Cardiac muscle cell (in vitro differentiated cells and primary cell): Measurements from ENCODE around the gene TTC9C. TPM values are rescaled to one million over a fixed set of nuclear protein-coding genes. Genes with fewer than 3 reads are reported as not detected.
"Not testable (repeated sequence)": the region's sequence is repeated elsewhere in the genome, so short reads cannot be mapped to it uniquely, and the experiment has no call there.

Source experiments
- DNase-seq, 2 donors: peaks; one replicate each; pipeline versions ENCODE4 v3.0.0 to v3.0.0-alpha.2; 2010 to 2017; ENCODE audit warnings: low read depth in 1 of 2, low spot score in 1 of 2
- H3K27ac ChIP-seq: fragments of 200-600 bp; sonication (generic); 2 replicates; pipeline ENCODE4 v1.5.1; 2016
- H3K27me3 ChIP-seq: fragments of 200-600 bp; sonication (generic); 2 replicates; pipeline ENCODE4 v1.6.0; 2016; ENCODE audit warnings: control low read depth
- H3K36me3 ChIP-seq: fragments of 200-600 bp; sonication (generic); 2 replicates; pipeline ENCODE4 v1.5.1; 2016; ENCODE audit warnings: control low read depth
- H3K4me1 ChIP-seq: fragments of 200-600 bp; sonication (generic); 2 replicates; pipeline ENCODE4 v1.8.1; 2017; ENCODE audit warnings: low read depth, mild to moderate bottlenecking, mixed run types
- H3K4me3 ChIP-seq: fragments of 200-600 bp; sonication (generic); 2 replicates; pipeline ENCODE4 v1.5.1; 2016; ENCODE audit warnings: mild to moderate bottlenecking
- H3K9me3 ChIP-seq: fragments of 200-600 bp; sonication (generic); 2 replicates; pipeline ENCODE4 v1.5.1; 2017; ENCODE audit warnings: low read depth, mild to moderate bottlenecking, control low read depth
- CTCF ChIP-seq: IDR thresholded peaks from 2 replicates; pipeline ENCODE4 v1.5.1; 2012; ENCODE audit warnings: low read depth, mild to moderate bottlenecking, low read length
- polyA plus RNA-seq: library from polyadenylated mRNA; unstranded; fragments of >200 nt; fragmentation: Nextera tagmentation; extraction: Ambion mirVana; gene quantifications from 2 replicates; pipeline ENCODE4 v1.2.1, GENCODE V29; 2016
- total RNA-seq: library from RNA; depleted of rRNA; stranded (reverse); fragments of >200 nt; gene quantifications from 2 replicates; pipeline ENCODE4 v1.2.3, GENCODE V29; 2016

Gene TTC9C
- total and polyA plus RNA-seq, 2 experiments from 2014 or later, result 37.3 to 39.0 TPM

GRCh38 chr11:62726915-62727164, 1.4 kb upstream of the TTC9C start:
- Histone ChIP-seq H3K27ac (peak overlapping the region; percentile 98), H3K4me3 (peak overlapping the region; percentile 90), H3K4me1 (peaks cover 8% of the 10 kb centered on the region), H3K36me3 (peaks cover 22% of the 10 kb centered on the region), H3K27me3 (no peaks in the 10 kb centered on the region), H3K9me3 (no peaks in the 10 kb centered on the region)
- no peak for TF ChIP-seq CTCF
- no peak for DNase-seq

DNA sequence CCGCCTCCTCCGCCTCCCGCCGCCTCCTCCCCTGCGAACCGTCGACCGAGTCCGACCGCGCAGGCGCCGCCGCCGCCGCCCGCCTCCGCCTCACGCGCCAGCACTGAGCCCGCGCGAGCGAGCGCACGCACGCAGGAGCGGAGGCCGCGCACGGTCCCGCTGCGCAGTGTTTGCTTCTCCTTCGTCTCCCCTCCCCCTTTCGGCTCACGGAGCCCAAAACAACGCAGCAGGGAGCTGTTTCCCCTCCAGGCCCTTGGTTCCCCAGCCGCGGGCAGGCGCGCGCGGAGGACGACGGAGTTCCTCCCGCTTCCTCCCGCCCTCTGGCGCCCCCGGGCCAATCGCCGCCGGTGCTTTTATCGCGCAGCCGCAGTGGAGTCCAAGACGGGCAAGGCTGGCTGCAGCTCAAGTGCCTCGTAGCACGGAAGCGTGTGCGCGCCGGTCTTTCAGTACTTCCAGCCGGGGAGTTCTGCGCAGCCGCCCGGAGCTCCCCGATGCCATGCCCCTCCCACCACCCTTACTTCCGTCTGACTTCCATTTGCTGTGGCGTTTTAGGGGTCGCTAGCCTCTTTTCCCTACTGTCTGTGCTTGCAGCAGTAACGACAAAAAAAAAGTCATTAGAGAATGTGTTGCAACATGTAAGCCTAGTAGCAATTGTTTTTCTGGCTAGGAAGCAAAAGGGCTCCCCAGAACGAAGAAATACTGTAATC, 968 bp upstream of the TTC9C start, which contains the start of gene HNRNPUL2:
Gene HNRNPUL2 (minus strand): TSS at position 293 of the 707 bp plus-strand sequence. CDS start 301 bp downstream, outside the sequence.
- peak within 1 kb of the TSS; percentile 90 for H3K4me3 ChIP-seq
- peak; percentile 18 for TF ChIP-seq CTCF
- peak within 1 kb of the TSS; percentile 98 for H3K27ac ChIP-seq
- peaks cover 17% of the 10 kb centered on the region for H3K36me3 ChIP-seq
- DNase-seq, result peak; percentile 100
- no peaks in the 10 kb centered on the region for H3K9me3 ChIP-seq
- H3K4me1 ChIP-seq, result peaks cover 8% of the 10 kb centered on the region
- no peaks in the 10 kb centered on the region for H3K27me3 ChIP-seq

DNA sequence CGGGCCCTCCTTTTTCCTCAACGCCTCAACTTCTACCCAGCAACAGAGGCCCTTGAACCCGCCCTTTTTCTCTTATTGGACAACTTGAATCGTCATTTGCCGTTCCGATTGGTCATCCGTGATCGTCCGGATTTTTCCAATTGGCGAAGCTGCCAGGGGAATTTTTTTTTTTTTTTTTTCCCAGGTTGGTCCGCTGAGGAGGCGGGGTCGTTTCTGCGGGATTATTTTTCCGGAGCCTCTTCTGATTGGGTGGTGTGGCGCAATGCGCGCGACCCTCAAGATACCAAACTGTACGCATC, 465 bp upstream of the TTC9C start:
- DNase-seq, result peak; percentile 98
- Histone ChIP-seq H3K9me3 (no peaks in the 10 kb centered on the region), H3K4me1 (peaks cover 8% of the 10 kb centered on the region), H3K27ac (peak overlapping the region; percentile 98), H3K36me3 (peaks cover 12% of the 10 kb centered on the region), H3K27me3 (no peaks in the 10 kb centered on the region), H3K4me3 (peak overlapping the region; percentile 90)
- no peak for TF ChIP-seq CTCF

DNA sequence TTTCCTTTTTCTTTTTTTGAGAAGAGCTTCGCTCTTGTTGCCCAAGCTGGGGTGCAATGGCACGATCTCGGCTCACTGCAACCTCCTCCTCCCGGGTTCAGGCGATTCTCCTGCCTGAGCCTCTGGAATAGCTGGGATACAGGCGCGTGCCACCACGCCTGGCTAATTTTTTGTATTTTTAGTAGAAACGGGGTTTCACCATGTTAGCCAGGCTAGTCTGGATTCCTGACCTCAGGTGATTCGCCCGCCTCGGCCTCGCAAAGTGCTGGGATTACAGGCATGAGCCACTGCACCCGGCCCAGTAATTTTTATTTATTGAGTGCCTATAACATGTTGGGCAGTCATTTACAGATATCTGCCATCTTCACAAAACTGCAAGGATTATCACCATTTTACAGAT, 1.8 kb downstream of the TTC9C start:
- Histone ChIP-seq H3K36me3 (peaks cover 12% of the 10 kb centered on the region), H3K4me3 (peak overlapping the region; percentile 90)
- not testable (repeated sequence) for H3K27ac ChIP-seq, H3K4me1 ChIP-seq, DNase-seq, H3K9me3 ChIP-seq, H3K27me3 ChIP-seq

- Histone ChIP-seq H3K4me1 (no peaks in the 10 kb centered on the region), H3K27ac (no peak overlapping the region), H3K36me3 (peaks cover 17% of the 10 kb centered on the region), H3K27me3 (no peaks in the 10 kb centered on the region), H3K9me3 (no peaks in the 10 kb centered on the region), H3K4me3 (no peak overlapping the region)
- no peak for TF ChIP-seq CTCF
- peak in 1 of 2 donors; percentile 43 for DNase-seq
These were observed 4.5 kb downstream of the TTC9C start for GRCh38 chr11:62732830-62733229.

- no peaks in the 10 kb centered on the region for H3K4me1 ChIP-seq
- no peaks in the 10 kb centered on the region for H3K27me3 ChIP-seq
- H3K27ac ChIP-seq, result no peak overlapping the region
- no peak overlapping the region for H3K4me3 ChIP-seq
- DNase-seq, result no peak
- no peaks in the 10 kb centered on the region for H3K9me3 ChIP-seq
- no peak for TF ChIP-seq CTCF
- peaks cover 23% of the 10 kb centered on the region for H3K36me3 ChIP-seq
These were observed 8.9 kb downstream of the TTC9C start for GRCh38 chr11:62737196-62737595.
